Panc1 (cell line): Measurements from ENCODE around the gene TM4SF20.

ENCODE experiments used
- TF ChIP-seq, protein P1 (sequence below): fragments of 450-650 bp; IDR thresholded peaks from 2 replicates; pipeline ENCODE4 v1.5.1; 2017; ENCODE audit warnings: mild to moderate bottlenecking
- TF ChIP-seq, protein P2 (sequence below), 2 experiments: IDR thresholded peaks; 2 replicates each; pipeline ENCODE4 v1.6.1; 2011 to 2012; ENCODE audit warnings: low read depth in 2 of 2, control low read depth in 1 of 2, low read length in 1 of 2, mild to moderate bottlenecking in 1 of 2, moderate library complexity in 1 of 2; ENCODE audit not compliant: insufficient read depth in 1 of 2

DNA sequence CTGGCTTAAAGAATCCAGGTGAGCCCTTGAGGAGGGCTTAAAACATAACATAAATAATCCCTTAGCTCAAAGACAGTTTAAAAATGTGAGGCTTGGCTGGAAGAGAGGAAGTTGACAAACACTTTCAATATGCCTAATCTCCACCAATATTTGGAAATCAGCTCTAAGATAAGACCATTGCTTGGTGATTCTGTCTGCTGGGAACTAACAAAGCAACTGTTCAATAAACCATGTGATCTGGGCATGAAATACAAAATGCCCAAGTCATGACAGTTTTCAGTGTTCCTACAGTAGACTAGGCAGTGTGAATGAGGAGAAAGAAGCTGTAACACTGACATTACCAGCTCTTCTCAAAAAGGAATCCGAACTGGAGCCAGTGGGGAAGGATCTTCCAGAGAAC is 43.4 kb downstream of the TM4SF20 start:
- TF ChIP-seq, protein P1, sequence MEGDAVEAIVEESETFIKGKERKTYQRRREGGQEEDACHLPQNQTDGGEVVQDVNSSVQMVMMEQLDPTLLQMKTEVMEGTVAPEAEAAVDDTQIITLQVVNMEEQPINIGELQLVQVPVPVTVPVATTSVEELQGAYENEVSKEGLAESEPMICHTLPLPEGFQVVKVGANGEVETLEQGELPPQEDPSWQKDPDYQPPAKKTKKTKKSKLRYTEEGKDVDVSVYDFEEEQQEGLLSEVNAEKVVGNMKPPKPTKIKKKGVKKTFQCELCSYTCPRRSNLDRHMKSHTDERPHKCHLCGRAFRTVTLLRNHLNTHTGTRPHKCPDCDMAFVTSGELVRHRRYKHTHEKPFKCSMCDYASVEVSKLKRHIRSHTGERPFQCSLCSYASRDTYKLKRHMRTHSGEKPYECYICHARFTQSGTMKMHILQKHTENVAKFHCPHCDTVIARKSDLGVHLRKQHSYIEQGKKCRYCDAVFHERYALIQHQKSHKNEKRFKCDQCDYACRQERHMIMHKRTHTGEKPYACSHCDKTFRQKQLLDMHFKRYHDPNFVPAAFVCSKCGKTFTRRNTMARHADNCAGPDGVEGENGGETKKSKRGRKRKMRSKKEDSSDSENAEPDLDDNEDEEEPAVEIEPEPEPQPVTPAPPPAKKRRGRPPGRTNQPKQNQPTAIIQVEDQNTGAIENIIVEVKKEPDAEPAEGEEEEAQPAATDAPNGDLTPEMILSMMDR: no peak
- TF ChIP-seq, protein P2, sequence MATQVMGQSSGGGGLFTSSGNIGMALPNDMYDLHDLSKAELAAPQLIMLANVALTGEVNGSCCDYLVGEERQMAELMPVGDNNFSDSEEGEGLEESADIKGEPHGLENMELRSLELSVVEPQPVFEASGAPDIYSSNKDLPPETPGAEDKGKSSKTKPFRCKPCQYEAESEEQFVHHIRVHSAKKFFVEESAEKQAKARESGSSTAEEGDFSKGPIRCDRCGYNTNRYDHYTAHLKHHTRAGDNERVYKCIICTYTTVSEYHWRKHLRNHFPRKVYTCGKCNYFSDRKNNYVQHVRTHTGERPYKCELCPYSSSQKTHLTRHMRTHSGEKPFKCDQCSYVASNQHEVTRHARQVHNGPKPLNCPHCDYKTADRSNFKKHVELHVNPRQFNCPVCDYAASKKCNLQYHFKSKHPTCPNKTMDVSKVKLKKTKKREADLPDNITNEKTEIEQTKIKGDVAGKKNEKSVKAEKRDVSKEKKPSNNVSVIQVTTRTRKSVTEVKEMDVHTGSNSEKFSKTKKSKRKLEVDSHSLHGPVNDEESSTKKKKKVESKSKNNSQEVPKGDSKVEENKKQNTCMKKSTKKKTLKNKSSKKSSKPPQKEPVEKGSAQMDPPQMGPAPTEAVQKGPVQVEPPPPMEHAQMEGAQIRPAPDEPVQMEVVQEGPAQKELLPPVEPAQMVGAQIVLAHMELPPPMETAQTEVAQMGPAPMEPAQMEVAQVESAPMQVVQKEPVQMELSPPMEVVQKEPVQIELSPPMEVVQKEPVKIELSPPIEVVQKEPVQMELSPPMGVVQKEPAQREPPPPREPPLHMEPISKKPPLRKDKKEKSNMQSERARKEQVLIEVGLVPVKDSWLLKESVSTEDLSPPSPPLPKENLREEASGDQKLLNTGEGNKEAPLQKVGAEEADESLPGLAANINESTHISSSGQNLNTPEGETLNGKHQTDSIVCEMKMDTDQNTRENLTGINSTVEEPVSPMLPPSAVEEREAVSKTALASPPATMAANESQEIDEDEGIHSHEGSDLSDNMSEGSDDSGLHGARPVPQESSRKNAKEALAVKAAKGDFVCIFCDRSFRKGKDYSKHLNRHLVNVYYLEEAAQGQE (IDR thresholded peaks at IDR 0.05; ENCODE audit: insufficient read depth in 1 of 2, low read depth in 2 of 2, low read length in 1 of 2): no peak
